Dermis microvascular lymphatic vessel endothelial cell (primary cell): ENCODE results near the gene S100A12. TPM values are rescaled to one million over a fixed set of nuclear protein-coding genes. Genes with fewer than 3 reads are reported as not detected.
"Not testable (repeated sequence)": the region's sequence is repeated elsewhere in the genome, so short reads cannot be mapped to it uniquely, and the experiment has no call there.

Experiments
- DNase-seq, 2 donors: peaks; one replicate each; pipeline versions ENCODE4 v3.0.0 to v3.0.0-alpha.2; 2010; ENCODE audit warnings: low read depth in 2 of 2
- total RNA-seq: library from RNA; depleted of rRNA; stranded (reverse); fragments of >200 nt; gene quantifications from 2 replicates; pipeline ENCODE4 v1.2.1, GENCODE V29; 2014

S100A12 gene
- total RNA-seq = not detected in 2 replicates

GRCh38 chr1:153375511-153375910 is at the start of gene S100A12:
Gene S100A12 (minus strand): TSS chr1:153375621. CDS start chr1:153374592, 1,029 bp downstream.
- DNase-seq = no peak

- DNase-seq = peak; percentile 60 to 74
Measured at GRCh38 chr1:153422450-153423068, 47.1 kb upstream of the S100A12 start.

GRCh38 chr1:153420306-153420705 is 44.9 kb upstream of the S100A12 start:
- DNase-seq = no peak

GRCh38 chr1:153419436-153419793 is 44.0 kb upstream of the S100A12 start:
- not testable (repeated sequence) for DNase-seq

- DNase-seq = not testable (repeated sequence)
Measured at GRCh38 chr1:153418758-153419435, 43.5 kb upstream of the S100A12 start.

GRCh38 chr1:153417136-153417888 is 41.9 kb upstream of the S100A12 start:
- no peak for DNase-seq

GRCh38 chr1:153415850-153416570 is 40.6 kb upstream of the S100A12 start, which contains the start of gene S100A7A:
Gene S100A7A (plus strand): TSS chr1:153416520. CDS start chr1:153418083, 1,563 bp downstream.
- DNase-seq = no peak

GRCh38 chr1:153413961-153414360 is 38.5 kb upstream of the S100A12 start:
- not testable (repeated sequence) for DNase-seq

- not testable (repeated sequence) for DNase-seq
Measured at GRCh38 chr1:153407274-153407673, 31.9 kb upstream of the S100A12 start.

- not testable (repeated sequence) for DNase-seq
Measured at GRCh38 chr1:153405825-153406599, 30.6 kb upstream of the S100A12 start.

GRCh38 chr1:153404768-153405167 is 29.3 kb upstream of the S100A12 start:
- DNase-seq = peak in 1 of 2 donors; percentile 5

GRCh38 chr1:153404086-153404635 is 28.7 kb upstream of the S100A12 start:
- DNase-seq = no peak

GRCh38 chr1:153403421-153404085 is 28.1 kb upstream of the S100A12 start:
- no peak for DNase-seq

GRCh38 chr1:153402226-153402625 is 26.8 kb upstream of the S100A12 start:
- no peak for DNase-seq

- no peak for DNase-seq
Measured at GRCh38 chr1:153401461-153401860, 26.0 kb upstream of the S100A12 start.

- DNase-seq = no peak
Measured at GRCh38 chr1:153400244-153400643, 24.8 kb upstream of the S100A12 start.

- DNase-seq = no peak
Measured at GRCh38 chr1:153399401-153400055, 24.1 kb upstream of the S100A12 start.

- DNase-seq = no peak
Measured at GRCh38 chr1:153397924-153398651, 22.7 kb upstream of the S100A12 start.
